Stimulated activated CD8-positive, alpha-beta memory T cell treated with anti-CD3 and anti-CD28 coated beads, Interleukin-12 subunit alpha, Interleukin-12 subunit beta, amount 100 ng/mL, for 1 hour (primary cell): ENCODE results near the gene WDFY4.

Experiments used
- DNase-seq: peaks from one replicate; pipeline ENCODE4 v3.0.0-alpha.2; 2020; ENCODE audit warnings: low read depth

WDFY4 gene

DNA sequence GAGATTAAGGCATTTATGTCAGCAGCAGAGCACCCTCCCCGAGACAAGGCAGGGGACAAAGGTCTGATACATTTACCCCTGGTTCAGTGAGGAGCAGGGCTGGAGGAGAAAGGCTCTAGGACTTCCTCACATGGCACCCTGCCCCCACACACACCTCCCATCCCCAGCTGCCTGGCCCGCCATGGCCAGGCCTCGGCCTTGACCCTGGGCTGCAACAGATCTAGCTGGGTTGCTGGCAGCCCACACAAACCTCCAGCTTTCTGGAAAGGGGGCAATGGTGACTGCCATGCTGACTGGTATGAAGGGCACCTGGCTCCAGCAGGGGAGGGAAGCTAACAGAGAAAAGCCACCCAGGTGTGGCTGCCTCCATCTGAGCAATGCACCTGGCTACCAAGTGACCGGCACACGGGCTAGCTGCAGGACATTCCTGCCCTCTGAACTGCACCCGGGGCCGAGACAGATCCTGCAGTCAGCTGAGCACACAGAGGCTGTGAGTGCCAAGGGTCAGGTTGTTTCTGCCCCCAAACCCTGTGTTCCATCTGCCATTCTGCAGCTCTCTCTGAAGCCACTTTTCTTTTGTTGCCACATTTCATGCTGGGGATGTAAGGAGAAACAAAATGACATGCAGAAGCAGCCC is 340.8 kb downstream of the WDFY4 start:
- no peak for DNase-seq

DNA sequence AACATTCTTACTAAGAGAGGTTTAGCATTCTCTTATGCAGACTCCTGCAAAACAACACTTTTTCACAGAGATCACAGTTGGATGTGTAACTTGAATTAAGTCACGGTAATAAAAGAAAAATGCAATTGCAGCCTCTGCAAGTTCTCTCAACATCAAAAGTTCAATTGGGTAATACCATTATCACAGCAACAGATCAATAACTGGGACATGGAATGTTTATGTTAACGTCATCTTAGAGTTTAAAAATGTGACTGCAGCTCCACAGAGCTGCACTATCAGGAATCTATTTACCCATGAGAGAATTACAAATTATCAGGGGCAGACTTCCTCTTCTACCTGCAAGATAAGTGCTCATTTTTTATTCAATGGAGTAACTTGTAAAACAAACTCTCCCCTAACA is 344.0 kb downstream of the WDFY4 start:
- no peak for DNase-seq

DNA sequence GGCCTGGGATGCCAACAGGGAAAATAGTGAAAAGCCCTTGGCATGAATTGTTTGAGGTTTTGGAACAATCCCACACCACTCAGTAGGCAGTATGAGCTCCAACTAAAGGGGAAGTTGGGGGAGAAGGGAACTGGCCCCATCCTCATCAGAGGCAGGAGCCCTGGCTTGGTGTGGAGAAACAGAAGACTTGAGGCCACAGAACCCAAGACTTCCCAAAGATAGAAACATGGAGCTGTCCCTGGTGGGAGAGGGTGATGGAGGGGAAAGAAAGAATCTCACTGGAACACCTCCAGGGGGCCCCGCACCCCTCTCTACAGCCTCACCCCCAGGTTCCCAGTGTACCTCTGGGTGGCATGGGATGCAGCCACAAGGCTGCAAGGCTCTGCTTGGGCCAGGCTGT is 345.0 kb downstream of the WDFY4 start:
- no peak for DNase-seq
